ENCODE measurements around the gene UGCG. TPM values are rescaled to one million over a fixed set of nuclear protein-coding genes. Genes with fewer than 3 reads are reported as not detected.

The UGCG gene
- total RNA-seq, 1 experiment from 2014 or later: 32.6 TPM

DNA sequence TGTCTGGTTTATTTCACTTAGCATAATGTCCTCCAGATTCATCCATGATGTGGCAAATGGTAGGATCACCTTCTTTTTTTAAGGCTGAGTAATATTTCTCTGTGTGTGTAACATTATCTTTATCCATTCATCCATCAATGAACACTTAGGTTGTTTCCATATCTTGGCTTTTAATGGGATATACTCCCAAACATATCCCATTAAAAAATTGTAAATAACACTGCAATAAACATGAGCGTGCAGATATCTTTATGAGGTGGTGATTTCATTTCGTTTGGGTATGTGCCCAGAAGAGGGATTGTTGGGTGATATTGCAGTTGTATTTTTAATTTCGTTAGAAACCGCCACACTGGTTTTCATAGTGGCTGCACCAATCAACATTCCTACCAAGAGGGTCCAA lies 36.2 kb upstream of the UGCG start:
- intact Hi-C loops (cut with micrococcal nuclease): no loop called here
- ATAC-seq: no peak
- TF ChIP-seq TCF7L2 (IDR thresholded peaks at IDR 0.05; ENCODE audit: borderline replicate concordance, extremely low read depth, insufficient read depth, insufficient read length) (no peak), CEBPB (IDR thresholded peaks at IDR 0.05; ENCODE audit: low read depth) (no peak), SRF (IDR thresholded peaks at IDR 0.05; ENCODE audit: low read depth) (no peak)
- ChIA-PET CTCF (no interaction called here), POLR2A (no interaction called here), RAD21 (ENCODE audit: low non-redundant PET in 1 of 2, low total read pairs in 2 of 2, uncharacterized antibody in 2 of 2, unreplicated experiment in 2 of 2) (no interaction called here)
- Histone ChIP-seq H3K9ac (ENCODE audit: low read length) (no peak overlapping the region), H3K79me2 (ENCODE audit: insufficient read depth, low read length) (no peaks in the 10 kb centered on the region), H3K4me3 (replicated peaks in 1 of 2; ENCODE audit: low read depth in 1 of 2, low read length in 2 of 2) (no peak overlapping the region), H2AFZ (ENCODE audit: low read depth, low read length, poor library complexity, severe bottlenecking) (no peak overlapping the region), H3K4me1 (ENCODE audit: control insufficient read depth in 1 of 2, insufficient read depth in 2 of 2, low read length in 2 of 2) (peaks cover 0 to 11% of the 10 kb centered on the region in 2 experiments; a peak in 1 of 4 replicates), H3K27me3 (ENCODE audit: insufficient read depth, low read length) (no peaks in the 10 kb centered on the region), H3K36me3 (ENCODE audit: control insufficient read depth in 1 of 2, insufficient read depth in 2 of 2, low read length in 2 of 2) (no peaks in the 10 kb centered on the region), H3K9me2 (ENCODE audit: insufficient read depth) (no peaks in the 10 kb centered on the region), H3K4me2 (ENCODE audit: low read length) (no peak overlapping the region), H3K27ac (ENCODE audit: low read depth, low read length) (no peak overlapping the region), H3K9me3 (ENCODE audit: control insufficient read depth in 1 of 2, insufficient read depth in 1 of 2, low read depth in 1 of 2, low read length in 2 of 2) (no peaks in the 10 kb centered on the region), H4K20me1 (ENCODE audit: insufficient read depth) (no peaks in the 10 kb centered on the region)
- no TSS peak for BruUV-seq (replicated peaks)
- no peak for DNase-seq (ENCODE audit: low read depth, low spot score)

DNA sequence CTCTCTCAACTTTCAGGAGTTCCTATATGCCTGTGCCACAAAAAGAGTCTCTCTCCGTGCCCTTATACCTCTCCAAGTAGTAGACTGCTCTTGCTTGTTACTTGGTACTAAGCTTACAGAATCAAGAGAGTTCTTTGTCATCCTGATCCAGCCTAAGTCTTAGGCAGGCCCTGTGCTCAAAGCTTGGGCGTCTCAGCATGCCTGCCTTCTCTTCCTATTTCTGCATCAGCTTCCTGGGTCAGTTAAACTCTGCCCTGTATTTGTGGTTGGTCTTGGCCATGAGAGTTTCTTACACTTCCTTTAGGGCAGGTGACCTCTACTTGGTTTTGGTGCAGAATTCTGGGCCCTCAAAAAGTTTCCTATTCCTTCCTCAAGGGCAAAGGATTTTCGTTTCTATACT lies 33.0 kb upstream of the UGCG start:
- intact Hi-C loops (cut with micrococcal nuclease): no loop called here
- POLR2A ChIA-PET: no interaction called here

More for the DNA sequence above, 33.0 kb upstream of the UGCG start:
- Histone ChIP-seq H3K9ac (ENCODE audit: low read length) (no peak overlapping the region), H3K9me2 (ENCODE audit: insufficient read depth) (no peaks in the 10 kb centered on the region), H3K79me2 (ENCODE audit: insufficient read depth, low read length) (no peaks in the 10 kb centered on the region), H3K9me3 (ENCODE audit: control insufficient read depth in 1 of 2, insufficient read depth in 1 of 2, low read depth in 1 of 2, low read length in 2 of 2) (no peaks in the 10 kb centered on the region), H4K20me1 (ENCODE audit: insufficient read depth) (no peaks in the 10 kb centered on the region), H3K4me3 (replicated peaks in 1 of 2; ENCODE audit: low read depth in 1 of 2, low read length in 2 of 2) (no peak overlapping the region), H3K4me2 (ENCODE audit: low read length) (no peak overlapping the region), H2AFZ (ENCODE audit: low read depth, low read length, poor library complexity, severe bottlenecking) (no peak overlapping the region), H3K27me3 (ENCODE audit: insufficient read depth, low read length) (no peaks in the 10 kb centered on the region), H3K36me3 (ENCODE audit: control insufficient read depth in 1 of 2, insufficient read depth in 2 of 2, low read length in 2 of 2) (no peaks in the 10 kb centered on the region), H3K4me1 (ENCODE audit: control insufficient read depth in 1 of 2, insufficient read depth in 2 of 2, low read length in 2 of 2) (peaks cover 0 to 12% of the 10 kb centered on the region in 2 experiments; a peak in 2 of 4 replicates), H3K27ac (ENCODE audit: low read depth, low read length) (no peak overlapping the region)
- DNase-seq (ENCODE audit: low read depth, low spot score): no peak
- CTCF ChIA-PET: no interaction called here
- BruUV-seq (replicated peaks): no TSS peak
- ATAC-seq: no peak
- RAD21 ChIA-PET (ENCODE audit: low non-redundant PET in 1 of 2, low total read pairs in 2 of 2, uncharacterized antibody in 2 of 2, unreplicated experiment in 2 of 2): no interaction called here
- TF ChIP-seq POLR2A (IDR thresholded peaks at IDR 0.05; ENCODE audit: borderline replicate concordance, extremely low read depth, insufficient read depth, insufficient read length) (no peak), EGR1 (IDR thresholded peaks at IDR 0.05; ENCODE audit: low read depth) (no peak), ELF1 (IDR thresholded peaks at IDR 0.05; ENCODE audit: borderline replicate concordance, low read depth) (no peak), ZFX (IDR thresholded peaks at IDR 0.05) (no peak), FOSL1 (IDR thresholded peaks at IDR 0.05; ENCODE audit: low read depth) (no peak), EZH2 (IDR thresholded peaks at IDR 0.05) (no peak), SIN3A (IDR thresholded peaks at IDR 0.05; ENCODE audit: low read depth) (no peak), EZH2phosphoT487 (IDR thresholded peaks at IDR 0.05; ENCODE audit: borderline replicate concordance) (no peak), CEBPB (IDR thresholded peaks at IDR 0.05; ENCODE audit: low read depth) (no peak), SRF (IDR thresholded peaks at IDR 0.05; ENCODE audit: low read depth) (no peak), POLR2AphosphoS5 (IDR thresholded peaks at IDR 0.05; ENCODE audit: low read depth, low read length) (no peak), JUND (IDR thresholded peaks at IDR 0.05) (no peak), RAD21 (IDR thresholded peaks at IDR 0.05; ENCODE audit: low read depth) (no peak), SP1 (IDR thresholded peaks at IDR 0.05; ENCODE audit: low read depth) (no peak)
- TF ChIP-seq, protein P1, sequence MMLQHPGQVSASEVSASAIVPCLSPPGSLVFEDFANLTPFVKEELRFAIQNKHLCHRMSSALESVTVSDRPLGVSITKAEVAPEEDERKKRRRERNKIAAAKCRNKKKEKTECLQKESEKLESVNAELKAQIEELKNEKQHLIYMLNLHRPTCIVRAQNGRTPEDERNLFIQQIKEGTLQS (IDR thresholded peaks at IDR 0.05): no peak
- TF ChIP-seq, protein P2, sequence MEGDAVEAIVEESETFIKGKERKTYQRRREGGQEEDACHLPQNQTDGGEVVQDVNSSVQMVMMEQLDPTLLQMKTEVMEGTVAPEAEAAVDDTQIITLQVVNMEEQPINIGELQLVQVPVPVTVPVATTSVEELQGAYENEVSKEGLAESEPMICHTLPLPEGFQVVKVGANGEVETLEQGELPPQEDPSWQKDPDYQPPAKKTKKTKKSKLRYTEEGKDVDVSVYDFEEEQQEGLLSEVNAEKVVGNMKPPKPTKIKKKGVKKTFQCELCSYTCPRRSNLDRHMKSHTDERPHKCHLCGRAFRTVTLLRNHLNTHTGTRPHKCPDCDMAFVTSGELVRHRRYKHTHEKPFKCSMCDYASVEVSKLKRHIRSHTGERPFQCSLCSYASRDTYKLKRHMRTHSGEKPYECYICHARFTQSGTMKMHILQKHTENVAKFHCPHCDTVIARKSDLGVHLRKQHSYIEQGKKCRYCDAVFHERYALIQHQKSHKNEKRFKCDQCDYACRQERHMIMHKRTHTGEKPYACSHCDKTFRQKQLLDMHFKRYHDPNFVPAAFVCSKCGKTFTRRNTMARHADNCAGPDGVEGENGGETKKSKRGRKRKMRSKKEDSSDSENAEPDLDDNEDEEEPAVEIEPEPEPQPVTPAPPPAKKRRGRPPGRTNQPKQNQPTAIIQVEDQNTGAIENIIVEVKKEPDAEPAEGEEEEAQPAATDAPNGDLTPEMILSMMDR (IDR thresholded peaks at IDR 0.05 in 2 of 3, conservative IDR thresholded peaks at IDR 0.05 in 1 of 3; ENCODE audit: borderline replicate concordance in 1 of 3, insufficient read depth in 1 of 3, low read depth in 2 of 3, low read length in 2 of 3): no peak
- TF ChIP-seq, protein P3, sequence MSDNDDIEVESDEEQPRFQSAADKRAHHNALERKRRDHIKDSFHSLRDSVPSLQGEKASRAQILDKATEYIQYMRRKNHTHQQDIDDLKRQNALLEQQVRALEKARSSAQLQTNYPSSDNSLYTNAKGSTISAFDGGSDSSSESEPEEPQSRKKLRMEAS (IDR thresholded peaks at IDR 0.05): no peak
